Coronary artery (tissue), 2 donors: ENCODE results near the gene S100A10.

Experiments
- DNase-seq: peaks from one replicate; pipeline ENCODE4 v3.0.0-alpha.2; 2017; ENCODE audit warnings: low spot score
- H3K27ac ChIP-seq, 2 donors: fragments of 200-600 bp; sonication (generic); one replicate each; pipeline ENCODE4 v1.5.1; 2016 to 2019
- H3K4me3 ChIP-seq: fragments of 200-600 bp; sonication (generic); 2 replicates; pipeline ENCODE4 v1.5.1; 2016; ENCODE audit warnings: mild to moderate bottlenecking, moderate library complexity
- TF ChIP-seq, protein P1 (sequence below): fragments of 200-600 bp; sonication (generic); IDR thresholded peaks from one replicate; pipeline ENCODE4 v1.5.1; 2019; ENCODE audit warnings: antibody characterized with exemption

Gene S100A10

DNA sequence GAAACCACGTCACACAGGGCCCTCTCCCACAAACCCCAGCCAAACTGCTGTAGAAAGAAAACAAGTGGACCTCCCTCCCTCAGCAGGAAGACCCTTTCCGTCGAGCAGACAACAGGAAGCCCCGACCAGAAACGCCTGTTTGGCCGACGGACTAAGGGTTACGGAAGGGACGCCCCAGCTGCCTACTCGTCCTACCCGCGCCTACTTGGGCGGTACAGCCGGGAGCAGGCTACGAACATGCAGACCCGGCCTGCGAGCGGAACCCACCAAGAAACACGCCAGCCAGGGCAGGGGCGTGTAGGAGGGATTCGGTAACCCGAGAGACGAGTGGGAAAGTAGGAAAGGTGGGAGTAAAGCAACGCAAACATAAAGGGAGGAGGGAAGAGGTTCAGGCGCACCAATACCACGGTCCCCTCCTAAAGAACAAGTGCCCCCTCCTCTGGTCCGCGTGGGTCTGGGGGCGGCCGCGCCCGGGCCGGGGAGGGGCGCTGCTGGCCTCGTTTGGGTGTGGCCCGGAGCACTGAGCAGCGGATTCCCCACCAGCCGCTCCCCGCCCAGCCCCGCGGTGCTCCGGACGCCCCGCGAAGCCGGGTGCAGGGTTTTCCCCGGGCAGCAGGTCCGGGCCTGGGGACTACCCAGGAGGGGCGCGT lies 450 bp downstream of the S100A10 start:
- TF ChIP-seq, protein P1, sequence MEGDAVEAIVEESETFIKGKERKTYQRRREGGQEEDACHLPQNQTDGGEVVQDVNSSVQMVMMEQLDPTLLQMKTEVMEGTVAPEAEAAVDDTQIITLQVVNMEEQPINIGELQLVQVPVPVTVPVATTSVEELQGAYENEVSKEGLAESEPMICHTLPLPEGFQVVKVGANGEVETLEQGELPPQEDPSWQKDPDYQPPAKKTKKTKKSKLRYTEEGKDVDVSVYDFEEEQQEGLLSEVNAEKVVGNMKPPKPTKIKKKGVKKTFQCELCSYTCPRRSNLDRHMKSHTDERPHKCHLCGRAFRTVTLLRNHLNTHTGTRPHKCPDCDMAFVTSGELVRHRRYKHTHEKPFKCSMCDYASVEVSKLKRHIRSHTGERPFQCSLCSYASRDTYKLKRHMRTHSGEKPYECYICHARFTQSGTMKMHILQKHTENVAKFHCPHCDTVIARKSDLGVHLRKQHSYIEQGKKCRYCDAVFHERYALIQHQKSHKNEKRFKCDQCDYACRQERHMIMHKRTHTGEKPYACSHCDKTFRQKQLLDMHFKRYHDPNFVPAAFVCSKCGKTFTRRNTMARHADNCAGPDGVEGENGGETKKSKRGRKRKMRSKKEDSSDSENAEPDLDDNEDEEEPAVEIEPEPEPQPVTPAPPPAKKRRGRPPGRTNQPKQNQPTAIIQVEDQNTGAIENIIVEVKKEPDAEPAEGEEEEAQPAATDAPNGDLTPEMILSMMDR: no peak
- peak; percentile 82 for DNase-seq
- peak overlapping the region; percentile 95 for H3K4me3 ChIP-seq
- H3K27ac ChIP-seq: peak overlapping the region; percentile 76 to 96

DNA sequence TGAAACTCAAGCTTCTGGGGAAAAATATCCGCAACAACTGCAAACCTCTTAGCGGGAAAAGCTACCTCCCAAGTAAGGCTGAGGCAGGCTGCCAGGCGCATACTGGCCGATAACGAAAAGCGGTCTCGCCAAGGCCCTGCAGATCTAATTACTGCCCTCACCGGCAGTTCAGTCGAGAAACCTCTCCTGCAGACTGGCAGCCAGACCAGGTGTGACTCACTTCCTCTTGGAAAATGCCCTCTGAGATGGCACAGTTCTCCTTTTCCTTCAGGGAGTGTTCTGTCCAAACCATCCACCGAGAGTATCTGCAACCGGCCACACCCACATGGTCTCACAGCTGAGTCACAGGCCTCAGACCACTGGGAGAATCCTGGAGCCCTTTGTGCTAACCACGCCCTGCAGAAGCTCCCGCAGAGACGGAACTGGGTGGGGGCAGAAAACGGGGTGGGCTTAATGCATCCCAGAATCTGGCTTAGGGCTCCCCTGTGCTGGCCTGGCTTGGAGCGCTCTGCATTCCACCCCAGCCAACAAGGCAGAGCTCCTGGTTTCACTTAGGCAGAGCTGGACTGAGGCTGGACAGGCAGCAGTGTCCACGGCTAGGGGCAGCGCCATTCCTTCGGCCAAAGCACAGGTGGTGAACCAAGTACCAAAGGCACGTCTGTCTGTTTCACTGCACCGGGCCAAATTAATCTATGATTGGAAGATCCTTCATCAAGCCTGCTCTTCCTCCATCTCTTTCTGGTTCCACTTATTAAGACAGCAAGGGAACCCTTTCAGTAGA lies 1.2 kb downstream of the S100A10 start:
- peak overlapping the region; percentile 95 for H3K4me3 ChIP-seq
- H3K27ac ChIP-seq: peak overlapping the region; percentile 76 to 96
- TF ChIP-seq, protein P1: no peak
- peak; percentile 89 for DNase-seq

- peak overlapping the region; percentile 95 for H3K4me3 ChIP-seq
- DNase-seq: no peak
Observed at GRCh38 chr1:151991663-151992302, 1.9 kb downstream of the S100A10 start.

DNA sequence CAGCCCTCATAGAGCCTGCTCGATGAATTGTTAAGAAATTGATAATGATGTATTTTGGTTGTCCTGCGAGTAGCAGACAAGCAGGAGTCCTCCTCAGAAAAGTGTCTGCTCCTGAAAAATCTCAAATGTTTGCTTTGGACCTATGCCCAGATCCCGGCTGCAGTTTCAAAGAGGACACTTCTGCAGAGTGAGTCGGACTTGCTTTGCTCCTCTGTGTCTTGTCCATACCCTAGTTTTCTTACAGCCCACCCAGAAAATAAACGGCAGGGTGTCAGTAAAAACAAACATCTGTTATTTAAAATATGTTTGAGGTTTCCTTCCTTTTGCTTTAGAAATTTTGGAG lies 2.8 kb downstream of the S100A10 start:
- Histone ChIP-seq H3K4me3 (peak overlapping the region; percentile 95), H3K27ac (peak overlapping the region in 1 of 2 donors; percentile 80)
- DNase-seq: no peak
- TF ChIP-seq, protein P1: no peak

More at GRCh38 chr1:151991663-151992302, 1.9 kb downstream of the S100A10 start:
- TF ChIP-seq, protein P1: no peak
- peak overlapping the region; percentile 76 to 96 for H3K27ac ChIP-seq

GRCh38 chr1:151990058-151990855 lies 3.4 kb downstream of the S100A10 start:
- H3K27ac ChIP-seq: peak overlapping the region in 1 of 2 donors; percentile 80
- H3K4me3 ChIP-seq: peak overlapping the region; percentile 95
- no peak for DNase-seq
- TF ChIP-seq, protein P1: no peak

GRCh38 chr1:151989211-151989862 lies 4.3 kb downstream of the S100A10 start:
- Histone ChIP-seq H3K27ac (peak overlapping the region; percentile 40 to 80), H3K4me3 (peak overlapping the region; percentile 95)
- peak; percentile 90 for DNase-seq
- TF ChIP-seq, protein P1: no peak
